ENCODE data around the gene TCTN2.

GRCh38 chr12:123657211-123657610 is 13.7 kb upstream of the TCTN2 start:
- TF ChIP-seq CTCF (IDR thresholded peaks at IDR 0.05; ENCODE audit: poor library complexity) (no peak), EZH2 (IDR thresholded peaks at IDR 0.05; ENCODE audit: borderline replicate concordance) (no peak), EZH2phosphoT487 (IDR thresholded peaks at IDR 0.05; ENCODE audit: low read depth, severe bottlenecking, unreplicated experiment) (no peak)

All from hepatocyte (in vitro differentiated cells).